ENCODE results near the gene GPR160. TPM values are rescaled to one million over a fixed set of nuclear protein-coding genes. Genes with fewer than 3 reads are reported as not detected.

GPR160 gene, protein sequence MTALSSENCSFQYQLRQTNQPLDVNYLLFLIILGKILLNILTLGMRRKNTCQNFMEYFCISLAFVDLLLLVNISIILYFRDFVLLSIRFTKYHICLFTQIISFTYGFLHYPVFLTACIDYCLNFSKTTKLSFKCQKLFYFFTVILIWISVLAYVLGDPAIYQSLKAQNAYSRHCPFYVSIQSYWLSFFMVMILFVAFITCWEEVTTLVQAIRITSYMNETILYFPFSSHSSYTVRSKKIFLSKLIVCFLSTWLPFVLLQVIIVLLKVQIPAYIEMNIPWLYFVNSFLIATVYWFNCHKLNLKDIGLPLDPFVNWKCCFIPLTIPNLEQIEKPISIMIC
- 33.7 and 44.3 TPM in 2 replicates for total RNA-seq
- long read RNA-seq, transcript GPR160-201 (4 exons, 2,039 nt) = major isoform, 137 of 209 reads
- long read RNA-seq, partial matches to known transcripts = 18 of 209 reads
- long read RNA-seq, other reads (novel, unspliced or antisense) = 54 of 209 reads

DNA sequence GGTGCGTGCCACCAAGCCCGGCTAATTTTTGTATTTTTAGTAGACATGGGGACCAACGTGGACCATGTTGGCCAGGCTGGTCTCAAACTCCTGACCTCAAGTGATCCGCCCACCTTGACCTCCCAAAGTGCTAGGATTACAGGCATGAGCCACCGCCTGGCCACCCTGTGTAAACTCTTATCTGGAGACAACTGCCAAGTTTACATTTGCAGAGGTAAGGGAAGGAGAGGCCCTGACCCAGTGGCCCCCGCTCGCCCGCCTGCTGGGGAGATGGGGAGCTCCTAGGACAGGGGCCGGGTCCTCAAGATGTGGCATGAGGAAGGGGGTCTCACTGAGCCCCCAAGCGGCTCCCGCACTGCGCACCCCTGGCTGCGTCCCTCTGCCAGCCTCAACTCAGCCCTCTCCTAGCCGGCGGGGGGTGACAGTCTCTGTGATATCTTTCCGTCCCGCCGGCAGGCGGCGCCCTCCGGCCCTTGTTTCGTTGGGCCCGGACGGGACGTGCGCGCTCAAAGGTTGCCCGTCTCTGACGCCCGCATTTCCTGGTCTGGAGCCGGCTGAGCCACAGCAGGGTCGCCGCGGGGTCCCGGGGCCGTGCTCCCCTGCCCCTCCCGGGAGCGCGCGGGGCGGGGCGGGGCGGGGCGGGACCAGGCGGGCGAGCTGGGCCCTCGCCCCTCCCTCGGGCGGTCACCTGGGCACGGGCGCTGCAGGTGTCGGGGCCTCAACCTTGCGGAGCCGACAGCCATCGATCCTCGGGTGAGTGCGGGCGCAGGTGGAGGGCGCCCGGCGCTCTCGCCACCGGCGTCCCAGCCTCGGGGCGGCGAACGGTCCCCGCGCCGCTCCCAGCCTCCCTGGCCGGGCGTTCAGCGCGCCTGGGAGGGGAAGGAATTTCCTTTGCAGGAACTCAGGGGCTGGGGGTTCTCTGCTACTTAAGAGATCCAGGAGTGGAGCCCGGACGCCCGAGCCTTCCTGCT lies at the start of gene GPR160:
Gene GPR160 (plus strand): TSS at position 533 of the 971 bp plus-strand sequence. CDS start 45,978 bp downstream, outside the sequence.
- peaks cover 24% of the 10 kb centered on the region for H3K4me1 Mint-ChIP-seq (ENCODE audit: low read depth)
- H3K36me3 Mint-ChIP-seq (ENCODE audit: insufficient read depth) = peaks cover 2% of the 10 kb centered on the region
- no peaks in the 10 kb centered on the region for H3K27me3 Mint-ChIP-seq
- H3K9me3 Mint-ChIP-seq (ENCODE audit: low read depth) = no peaks in the 10 kb centered on the region
- DNase-seq (ENCODE audit: low spot score, unreplicated experiment) = peak; percentile 89
- H3K27ac Mint-ChIP-seq = peak within 1 kb of the TSS; percentile 94
- H3K4me3 Mint-ChIP-seq (ENCODE audit: low read depth) = peak within 1 kb of the TSS; percentile 84
- TF ChIP-seq CTCF (IDR thresholded peaks at IDR 0.05; ENCODE audit: unreplicated experiment) = peak; percentile 90

DNA sequence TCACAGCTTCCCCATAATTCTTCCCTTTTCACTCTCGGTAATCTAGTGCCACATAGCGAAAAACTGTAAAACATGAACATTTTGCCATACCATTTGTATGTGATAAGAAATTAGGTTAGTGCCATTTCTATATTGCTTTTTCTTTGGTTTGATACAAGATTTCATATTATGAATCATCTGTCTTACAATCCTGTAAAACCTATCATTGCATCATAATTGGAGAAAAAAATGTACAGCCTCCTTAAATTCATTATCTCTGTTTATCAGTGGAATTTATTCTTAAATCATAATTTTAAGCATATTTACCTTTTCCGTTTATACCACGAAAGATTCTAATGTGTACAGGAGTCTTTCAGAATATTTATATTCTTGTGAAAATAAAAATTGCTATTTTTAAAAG lies 47.4 kb upstream of the GPR160 start:
- Mint-ChIP-seq H3K27ac (no peak overlapping the region), H3K4me3 (ENCODE audit: low read depth) (no peak overlapping the region), H3K27me3 (no peaks in the 10 kb centered on the region), H3K4me1 (ENCODE audit: low read depth) (no peaks in the 10 kb centered on the region), H3K9me3 (ENCODE audit: low read depth) (no peaks in the 10 kb centered on the region), H3K36me3 (ENCODE audit: insufficient read depth) (peaks cover 14% of the 10 kb centered on the region)
- DNase-seq (ENCODE audit: low spot score, unreplicated experiment) = no peak
- TF ChIP-seq CTCF (IDR thresholded peaks at IDR 0.05; ENCODE audit: unreplicated experiment) = no peak

GRCh38 chr3:169992156-169992555 lies 45.6 kb upstream of the GPR160 start:
- Mint-ChIP-seq H3K4me1 (ENCODE audit: low read depth) (no peaks in the 10 kb centered on the region), H3K4me3 (ENCODE audit: low read depth) (no peak overlapping the region), H3K27me3 (no peaks in the 10 kb centered on the region), H3K9me3 (ENCODE audit: low read depth) (no peaks in the 10 kb centered on the region), H3K36me3 (ENCODE audit: insufficient read depth) (peaks cover 10% of the 10 kb centered on the region), H3K27ac (no peak overlapping the region)
- no peak for TF ChIP-seq CTCF (IDR thresholded peaks at IDR 0.05; ENCODE audit: unreplicated experiment)
- no peak for DNase-seq (ENCODE audit: low spot score, unreplicated experiment)

DNA sequence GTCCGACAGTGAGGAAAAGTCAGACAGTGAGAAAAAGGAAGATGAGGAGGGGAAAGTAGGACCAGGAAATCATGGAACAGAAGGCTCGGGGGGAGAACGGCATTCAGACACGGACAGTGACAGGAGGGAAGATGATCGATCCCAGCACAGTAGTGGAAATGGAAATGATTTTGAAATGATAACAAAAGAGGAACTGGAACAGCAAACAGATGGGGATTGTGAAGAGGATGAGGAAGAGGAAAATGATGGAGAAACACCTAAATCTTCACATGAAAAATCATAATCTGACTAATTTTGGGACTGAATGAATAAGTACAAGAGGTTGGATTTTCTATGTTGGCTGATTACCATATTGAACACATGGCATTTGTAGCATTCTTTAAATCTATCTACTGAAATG lies 45.0 kb upstream of the GPR160 start:
- Mint-ChIP-seq H3K27ac (peak overlapping the region; percentile 39), H3K4me3 (ENCODE audit: low read depth) (no peak overlapping the region), H3K9me3 (ENCODE audit: low read depth) (no peaks in the 10 kb centered on the region), H3K36me3 (ENCODE audit: insufficient read depth) (peaks cover 10% of the 10 kb centered on the region), H3K4me1 (ENCODE audit: low read depth) (no peaks in the 10 kb centered on the region), H3K27me3 (no peaks in the 10 kb centered on the region)
- no peak for DNase-seq (ENCODE audit: low spot score, unreplicated experiment)
- no peak for TF ChIP-seq CTCF (IDR thresholded peaks at IDR 0.05; ENCODE audit: unreplicated experiment)

DNA sequence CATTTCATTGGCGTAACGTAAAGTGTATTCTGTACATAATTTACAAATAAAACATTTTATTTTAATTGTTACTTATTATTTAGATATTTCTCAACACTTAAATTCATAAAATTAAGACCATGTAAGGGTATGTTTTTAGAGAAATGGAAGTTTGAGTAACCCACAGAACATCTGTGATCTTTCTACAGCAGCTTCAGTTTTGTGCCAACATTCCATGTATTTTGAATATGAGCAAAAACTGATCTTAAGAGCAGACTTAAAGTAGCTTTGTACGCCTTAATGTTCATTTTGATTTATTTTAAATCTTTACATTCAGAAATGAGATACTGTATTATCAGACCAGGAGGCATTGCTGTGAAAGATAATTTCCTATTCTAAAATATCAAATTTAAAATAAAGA lies 44.0 kb upstream of the GPR160 start:
- DNase-seq (ENCODE audit: low spot score, unreplicated experiment) = no peak

More for the DNA sequence above, 44.0 kb upstream of the GPR160 start:
- H3K4me3 Mint-ChIP-seq (ENCODE audit: low read depth) = no peak overlapping the region
- no peaks in the 10 kb centered on the region for H3K27me3 Mint-ChIP-seq
- H3K4me1 Mint-ChIP-seq (ENCODE audit: low read depth) = no peaks in the 10 kb centered on the region
- no peak overlapping the region for H3K27ac Mint-ChIP-seq
- peaks cover 7% of the 10 kb centered on the region for H3K36me3 Mint-ChIP-seq (ENCODE audit: insufficient read depth)
- H3K9me3 Mint-ChIP-seq (ENCODE audit: low read depth) = no peaks in the 10 kb centered on the region
- no peak for TF ChIP-seq CTCF (IDR thresholded peaks at IDR 0.05; ENCODE audit: unreplicated experiment)
